Osteocyte (in vitro differentiated cells): ENCODE results near the gene PUM2. TPM values are rescaled to one million over a fixed set of nuclear protein-coding genes. Genes with fewer than 3 reads are reported as not detected.
"Not testable (repeated sequence)": the region's sequence is repeated elsewhere in the genome, so short reads cannot be mapped to it uniquely, and the experiment has no call there.

Experiments
- DNase-seq: peaks from one replicate; pipeline ENCODE4 v3.0.0; 2021; ENCODE audit warnings: mixed read lengths; ENCODE audit not compliant: unreplicated experiment; ENCODE audit errors: extremely low spot score
- H3K27ac Mint-ChIP-seq: one replicate; pipeline ENCODE4 v1.8.0; 2021; ENCODE audit warnings: mild to moderate bottlenecking, mixed read lengths; ENCODE audit not compliant: unreplicated experiment
- H3K27me3 Mint-ChIP-seq: one replicate; pipeline ENCODE4 v1.8.0; 2021; ENCODE audit warnings: mixed read lengths; ENCODE audit not compliant: unreplicated experiment
- H3K36me3 Mint-ChIP-seq: one replicate; pipeline ENCODE4 v1.8.0; 2021; ENCODE audit warnings: mixed read lengths; ENCODE audit not compliant: unreplicated experiment
- H3K4me1 Mint-ChIP-seq: one replicate; pipeline ENCODE4 v1.8.0; 2021; ENCODE audit warnings: mixed read lengths; ENCODE audit not compliant: unreplicated experiment
- H3K4me3 Mint-ChIP-seq: one replicate; pipeline ENCODE4 v1.8.0; 2021; ENCODE audit warnings: mild to moderate bottlenecking, moderate library complexity, mixed read lengths; ENCODE audit not compliant: unreplicated experiment
- H3K9me3 Mint-ChIP-seq: one replicate; pipeline ENCODE4 v1.8.0; 2021; ENCODE audit warnings: mixed read lengths; ENCODE audit not compliant: unreplicated experiment
- CTCF ChIP-seq: fragments of 200-600 bp; sonication (generic); IDR thresholded peaks from 2 replicates; pipeline ENCODE4 v1.5.0; 2021; ENCODE audit warnings: antibody characterized with exemption, mild to moderate bottlenecking, moderate library complexity
- total RNA-seq: library from RNA; stranded (reverse); gene quantifications from 2 replicates; pipeline ENCODE4 v1.2.1, GENCODE V29; 2021

Gene PUM2
- total RNA-seq, 1 donor from 2014 or later: 82.2 TPM

- Mint-ChIP-seq H3K27me3 (no peaks in the 10 kb centered on the region), H3K4me1 (no peaks in the 10 kb centered on the region), H3K27ac (no peak overlapping the region), H3K36me3 (peaks cover 55% of the 10 kb centered on the region), H3K4me3 (no peak overlapping the region), H3K9me3 (no peaks in the 10 kb centered on the region)
- TF ChIP-seq CTCF: no peak
- DNase-seq: no peak
Observed at GRCh38 chr2:20254731-20255130, 95.9 kb downstream of the PUM2 start.

- Mint-ChIP-seq H3K27ac (no peak overlapping the region), H3K27me3 (no peaks in the 10 kb centered on the region), H3K4me3 (no peak overlapping the region), H3K36me3 (peaks cover 74% of the 10 kb centered on the region), H3K9me3 (no peaks in the 10 kb centered on the region), H3K4me1 (no peaks in the 10 kb centered on the region)
- TF ChIP-seq CTCF: no peak
- DNase-seq: no peak
Observed at GRCh38 chr2:20250436-20250835, 100.2 kb downstream of the PUM2 start.

GRCh38 chr2:20249170-20249569 lies 101.5 kb downstream of the PUM2 start:
- no peak overlapping the region for H3K4me3 Mint-ChIP-seq
- H3K27ac Mint-ChIP-seq: no peak overlapping the region
- peaks cover 68% of the 10 kb centered on the region for H3K36me3 Mint-ChIP-seq
- H3K4me1 Mint-ChIP-seq: no peaks in the 10 kb centered on the region
- H3K27me3 Mint-ChIP-seq: no peaks in the 10 kb centered on the region
- H3K9me3 Mint-ChIP-seq: no peaks in the 10 kb centered on the region
- TF ChIP-seq CTCF: no peak
- no peak for DNase-seq

- no peaks in the 10 kb centered on the region for H3K4me1 Mint-ChIP-seq
- peaks cover 48% of the 10 kb centered on the region for H3K36me3 Mint-ChIP-seq
- no peak overlapping the region for H3K27ac Mint-ChIP-seq
- no peak for TF ChIP-seq CTCF
- no peak overlapping the region for H3K4me3 Mint-ChIP-seq
- H3K27me3 Mint-ChIP-seq: no peaks in the 10 kb centered on the region
- H3K9me3 Mint-ChIP-seq: no peaks in the 10 kb centered on the region
- no peak for DNase-seq
Observed at GRCh38 chr2:20247084-20247483, 103.6 kb downstream of the PUM2 start.

- DNase-seq, H3K9me3 Mint-ChIP-seq, H3K4me3 Mint-ChIP-seq, H3K27me3 Mint-ChIP-seq, H3K27ac Mint-ChIP-seq, H3K4me1 Mint-ChIP-seq: not testable (repeated sequence)
- H3K36me3 Mint-ChIP-seq: peaks cover 22% of the 10 kb centered on the region
Observed at GRCh38 chr2:20243637-20244036, 107.0 kb downstream of the PUM2 start.

- H3K4me1 Mint-ChIP-seq: no peaks in the 10 kb centered on the region
- DNase-seq: no peak
Observed at GRCh38 chr2:20242727-20243377, 107.8 kb downstream of the PUM2 start.

More at GRCh38 chr2:20242727-20243377, 107.8 kb downstream of the PUM2 start:
- Mint-ChIP-seq H3K4me3 (no peak overlapping the region), H3K9me3 (peaks cover 9% of the 10 kb centered on the region), H3K36me3 (peaks cover 16% of the 10 kb centered on the region), H3K27me3 (peaks cover 2% of the 10 kb centered on the region), H3K27ac (no peak overlapping the region)
- TF ChIP-seq CTCF: no peak
